GM21447 (cell line): ENCODE results near the gene PLCH1.

Source experiments
- ATAC-seq: cut with Tn5 transposase; IDR thresholded peaks from one replicate; pipeline ENCODE4 v1.9.1; 2021; ENCODE audit not compliant: unreplicated experiment

The PLCH1 gene

GRCh38 chr3:155362808-155363689, 381.8 kb downstream of the PLCH1 start:
- ATAC-seq, result no peak

GRCh38 chr3:155360281-155360680, 384.6 kb downstream of the PLCH1 start:
- no peak for ATAC-seq

- ATAC-seq, result no peak
Observed at GRCh38 chr3:155356594-155357370, 388.1 kb downstream of the PLCH1 start.

GRCh38 chr3:155354658-155355057, 390.2 kb downstream of the PLCH1 start:
- ATAC-seq, result no peak

GRCh38 chr3:155352900-155353490, 391.9 kb downstream of the PLCH1 start:
- ATAC-seq, result no peak

- no peak for ATAC-seq
Observed at GRCh38 chr3:155350571-155350970, 394.3 kb downstream of the PLCH1 start.

GRCh38 chr3:155347901-155348300, 397.0 kb downstream of the PLCH1 start:
- no peak for ATAC-seq

- no peak for ATAC-seq
Observed at GRCh38 chr3:155342344-155342743, 402.5 kb downstream of the PLCH1 start.

- ATAC-seq, result no peak
Observed at GRCh38 chr3:155339052-155339451, 405.8 kb downstream of the PLCH1 start.

- no peak for ATAC-seq
Observed at GRCh38 chr3:155335724-155336354, 409.0 kb downstream of the PLCH1 start.

GRCh38 chr3:155334914-155335723, 409.8 kb downstream of the PLCH1 start:
- ATAC-seq, result peak; percentile 95

- no peak for ATAC-seq
Observed at GRCh38 chr3:155334215-155334913, 410.5 kb downstream of the PLCH1 start.

GRCh38 chr3:155332716-155333115, 412.2 kb downstream of the PLCH1 start:
- ATAC-seq, result no peak

- ATAC-seq, result no peak
Observed at GRCh38 chr3:155331078-155331477, 413.8 kb downstream of the PLCH1 start.

- no peak for ATAC-seq
Observed at GRCh38 chr3:155330370-155330769, 414.5 kb downstream of the PLCH1 start.

- no peak for ATAC-seq
Observed at GRCh38 chr3:155329513-155330048, 415.3 kb downstream of the PLCH1 start.

GRCh38 chr3:155327871-155328270, 417.0 kb downstream of the PLCH1 start:
- ATAC-seq, result no peak

GRCh38 chr3:155327430-155327829, 417.4 kb downstream of the PLCH1 start:
- ATAC-seq, result no peak

- no peak for ATAC-seq
Observed at GRCh38 chr3:155326901-155327300, 418.0 kb downstream of the PLCH1 start.
